Peyer's patch (tissue), 4 donors: ENCODE data around the gene NUP62. TPM values are rescaled to one million over a fixed set of nuclear protein-coding genes. Genes with fewer than 3 reads are reported as not detected.
"Not testable (repeated sequence)": the region's sequence is repeated elsewhere in the genome, so short reads cannot be mapped to it uniquely, and the experiment has no call there.

Experiments used
- DNase-seq, 3 donors: peaks; one replicate each; pipeline ENCODE4 v3.0.0-alpha.2; 2017 to 2019
- H3K27ac ChIP-seq, 4 donors: fragments of 200-600 bp; sonication (generic); one replicate each; pipeline ENCODE4 v1.5.1; 2016 to 2019
- H3K27me3 ChIP-seq, 2 donors: fragments of 200-600 bp; sonication (generic); one replicate each; pipeline ENCODE4 v1.5.1; 2019
- H3K36me3 ChIP-seq, 3 donors: fragments of 200-600 bp; sonication (generic); one replicate each; pipeline ENCODE4 v1.5.1; 2016 to 2019
- H3K4me1 ChIP-seq, 4 donors: fragments of 200-600 bp; sonication (generic); one replicate each; pipeline ENCODE4 v1.5.1; 2016 to 2019
- H3K4me3 ChIP-seq, 4 donors: fragments of 200-600 bp; sonication (generic); 1 replicate in 3 of 4; 2 replicates in 1 of 4; pipeline ENCODE4 v1.5.1; 2016 to 2019; ENCODE audit warnings: mild to moderate bottlenecking in 1 of 4
- H3K9me3 ChIP-seq, 4 donors: fragments of 200-600 bp; sonication (generic); one replicate each; pipeline ENCODE4 v1.5.1; 2016 to 2019; ENCODE audit warnings: mild to moderate bottlenecking in 1 of 4
- POLR2A ChIP-seq, 2 donors: fragments of 450-650 bp; IDR thresholded peaks; one replicate each; pipeline ENCODE4 v1.5.1; 2017; ENCODE audit warnings: antibody characterized with exemption in 2 of 2, mild to moderate bottlenecking in 2 of 2, moderate library complexity in 2 of 2
- total RNA-seq, 4 donors: library from RNA; depleted of rRNA; stranded (reverse); fragments of >200 nt; gene quantifications; one replicate each; pipeline ENCODE4 v1.1.0, GENCODE V29; 2016
- TF ChIP-seq, protein P1 (sequence below), 6 experiments: fragments of 450-650 bp in 4 of 6; fragments of 200-600 bp in 2 of 6; sonication (generic) in 1 of 6; IDR thresholded peaks; one replicate each; pipeline ENCODE4 v1.5.1; 2017 to 2019; ENCODE audit warnings: antibody characterized with exemption in 6 of 6, mild to moderate bottlenecking in 3 of 6, moderate library complexity in 1 of 6

NUP62 gene
- total RNA-seq, 4 donors from 2014 or later, result 40.0 to 54.5 (median 46.0) TPM

DNA sequence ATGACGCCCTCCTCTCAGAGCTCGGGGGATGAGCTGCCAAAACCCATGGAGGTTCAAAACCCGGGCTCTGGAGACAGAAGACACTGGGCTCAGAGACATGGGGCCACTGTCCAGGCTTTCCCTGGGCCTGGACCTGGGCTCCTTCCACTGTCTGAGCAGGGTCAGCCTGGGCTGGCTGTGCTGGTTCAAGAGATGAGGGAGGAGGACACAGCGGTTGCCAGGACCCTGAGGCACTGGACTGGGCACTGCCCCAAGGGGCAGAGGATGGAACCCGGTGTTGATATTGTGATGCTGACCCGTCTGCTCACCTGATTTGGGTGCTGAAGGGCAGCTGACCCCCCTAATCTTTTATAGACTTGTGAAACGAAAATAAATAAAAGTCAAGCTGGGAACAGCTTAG is 45.7 kb upstream of the NUP62 start:
- TF ChIP-seq, protein P1, sequence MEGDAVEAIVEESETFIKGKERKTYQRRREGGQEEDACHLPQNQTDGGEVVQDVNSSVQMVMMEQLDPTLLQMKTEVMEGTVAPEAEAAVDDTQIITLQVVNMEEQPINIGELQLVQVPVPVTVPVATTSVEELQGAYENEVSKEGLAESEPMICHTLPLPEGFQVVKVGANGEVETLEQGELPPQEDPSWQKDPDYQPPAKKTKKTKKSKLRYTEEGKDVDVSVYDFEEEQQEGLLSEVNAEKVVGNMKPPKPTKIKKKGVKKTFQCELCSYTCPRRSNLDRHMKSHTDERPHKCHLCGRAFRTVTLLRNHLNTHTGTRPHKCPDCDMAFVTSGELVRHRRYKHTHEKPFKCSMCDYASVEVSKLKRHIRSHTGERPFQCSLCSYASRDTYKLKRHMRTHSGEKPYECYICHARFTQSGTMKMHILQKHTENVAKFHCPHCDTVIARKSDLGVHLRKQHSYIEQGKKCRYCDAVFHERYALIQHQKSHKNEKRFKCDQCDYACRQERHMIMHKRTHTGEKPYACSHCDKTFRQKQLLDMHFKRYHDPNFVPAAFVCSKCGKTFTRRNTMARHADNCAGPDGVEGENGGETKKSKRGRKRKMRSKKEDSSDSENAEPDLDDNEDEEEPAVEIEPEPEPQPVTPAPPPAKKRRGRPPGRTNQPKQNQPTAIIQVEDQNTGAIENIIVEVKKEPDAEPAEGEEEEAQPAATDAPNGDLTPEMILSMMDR (IDR thresholded peaks at IDR 0.05), result no peak
- no peak for TF ChIP-seq POLR2A (IDR thresholded peaks at IDR 0.05)
- no peaks in the 10 kb centered on the region for H3K4me1 ChIP-seq
- H3K27ac ChIP-seq, result no peak overlapping the region
- H3K36me3 ChIP-seq, result peaks cover 0 to 44% (median 0%) of the 10 kb centered on the region in 3 donors
- H3K4me3 ChIP-seq, result no peak overlapping the region
- no peaks in the 10 kb centered on the region for H3K9me3 ChIP-seq
- no peaks in the 10 kb centered on the region for H3K27me3 ChIP-seq
- DNase-seq, result no peak

DNA sequence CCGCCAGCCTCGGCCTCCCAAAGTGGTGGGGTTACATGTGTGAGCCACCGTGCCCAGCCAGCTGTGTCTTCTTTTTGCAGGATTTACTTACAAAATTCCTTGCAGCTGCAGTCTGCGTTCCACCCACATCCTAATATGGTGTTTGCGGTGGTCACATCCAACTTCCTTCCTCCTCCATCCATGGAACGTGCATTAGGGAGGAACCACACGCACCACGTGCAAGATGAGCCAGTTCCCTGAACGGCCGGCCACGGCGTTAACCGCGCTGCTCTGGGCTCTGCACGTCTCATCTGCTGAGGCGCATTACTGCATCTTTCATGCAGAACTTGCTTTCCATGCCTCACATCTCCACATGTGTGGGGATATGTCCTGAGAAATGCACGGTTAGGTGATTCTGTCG is 44.7 kb upstream of the NUP62 start:
- Histone ChIP-seq H3K9me3 (no peaks in the 10 kb centered on the region), H3K27ac (no peak overlapping the region), H3K4me1 (no peaks in the 10 kb centered on the region), H3K27me3 (no peaks in the 10 kb centered on the region), H3K4me3 (no peak overlapping the region), H3K36me3 (peaks cover 0 to 35% (median 0%) of the 10 kb centered on the region in 3 donors)
- DNase-seq, result peak in 1 of 3 donors; percentile 54
- TF ChIP-seq POLR2A (IDR thresholded peaks at IDR 0.05), result no peak
- TF ChIP-seq, protein P1 (IDR thresholded peaks at IDR 0.05), result no peak

DNA sequence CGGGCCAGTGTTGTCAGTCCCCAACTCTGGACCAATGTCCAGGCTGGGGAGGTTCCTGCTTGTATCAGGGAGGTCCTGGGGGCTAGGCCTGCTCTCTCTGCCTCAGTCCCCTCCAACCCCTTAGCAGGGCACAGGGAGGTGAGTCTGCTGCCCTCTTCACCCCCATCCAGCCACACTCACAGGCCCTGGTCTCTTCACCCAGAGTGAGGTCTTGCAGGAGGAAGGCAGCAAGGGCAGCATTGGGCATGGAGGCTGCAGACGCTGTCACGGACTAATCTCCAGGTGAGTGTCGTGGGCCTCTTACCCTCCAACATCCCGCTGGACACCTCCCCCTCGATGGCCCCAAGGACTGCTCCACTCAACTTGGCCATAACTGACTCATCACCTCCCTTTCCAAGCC is 43.5 kb upstream of the NUP62 start:
- TF ChIP-seq POLR2A (IDR thresholded peaks at IDR 0.05), result no peak
- TF ChIP-seq, protein P1 (IDR thresholded peaks at IDR 0.05), result no peak
- H3K4me3 ChIP-seq, result no peak overlapping the region
- no peaks in the 10 kb centered on the region for H3K9me3 ChIP-seq
- no peaks in the 10 kb centered on the region for H3K27me3 ChIP-seq
- H3K4me1 ChIP-seq, result no peaks in the 10 kb centered on the region
- peaks cover 0 to 23% (median 0%) of the 10 kb centered on the region in 3 donors for H3K36me3 ChIP-seq
- no peak for DNase-seq
- no peak overlapping the region for H3K27ac ChIP-seq

DNA sequence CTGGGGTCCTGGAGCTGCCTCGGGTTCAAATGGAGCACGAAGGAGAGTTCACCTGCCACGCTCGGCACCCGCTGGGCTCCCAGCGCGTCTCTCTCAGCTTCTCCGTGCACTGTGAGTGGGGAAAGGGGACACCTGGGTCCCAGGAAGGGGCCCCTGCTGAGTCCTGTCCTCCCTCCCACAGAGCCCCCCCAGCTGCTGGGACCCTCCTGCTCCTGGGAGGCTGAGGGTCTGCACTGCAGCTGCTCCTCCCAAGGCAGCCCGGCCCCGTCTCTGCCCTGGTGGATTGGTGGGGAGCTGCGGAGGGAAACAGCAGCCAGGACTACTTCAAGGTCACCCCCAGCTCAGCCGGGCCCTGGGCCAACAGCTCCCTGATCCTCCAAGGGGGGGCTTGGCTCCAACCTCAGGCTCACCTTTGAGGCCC is 42.7 kb upstream of the NUP62 start:
- Histone ChIP-seq H3K9me3 (no peaks in the 10 kb centered on the region), H3K4me1 (no peaks in the 10 kb centered on the region), H3K4me3 (no peak overlapping the region), H3K27me3 (no peaks in the 10 kb centered on the region), H3K27ac (no peak overlapping the region), H3K36me3 (peaks cover 0 to 15% (median 0%) of the 10 kb centered on the region in 3 donors)
- no peak for TF ChIP-seq POLR2A (IDR thresholded peaks at IDR 0.05)
- TF ChIP-seq, protein P1 (IDR thresholded peaks at IDR 0.05), result no peak
- DNase-seq, result no peak

- not testable (repeated sequence) for DNase-seq, H3K4me3 ChIP-seq, H3K27me3 ChIP-seq, H3K9me3 ChIP-seq, H3K27ac ChIP-seq, H3K36me3 ChIP-seq, H3K4me1 ChIP-seq
These were observed 40.1 kb upstream of the NUP62 start for GRCh38 chr19:49969355-49969754.

DNA sequence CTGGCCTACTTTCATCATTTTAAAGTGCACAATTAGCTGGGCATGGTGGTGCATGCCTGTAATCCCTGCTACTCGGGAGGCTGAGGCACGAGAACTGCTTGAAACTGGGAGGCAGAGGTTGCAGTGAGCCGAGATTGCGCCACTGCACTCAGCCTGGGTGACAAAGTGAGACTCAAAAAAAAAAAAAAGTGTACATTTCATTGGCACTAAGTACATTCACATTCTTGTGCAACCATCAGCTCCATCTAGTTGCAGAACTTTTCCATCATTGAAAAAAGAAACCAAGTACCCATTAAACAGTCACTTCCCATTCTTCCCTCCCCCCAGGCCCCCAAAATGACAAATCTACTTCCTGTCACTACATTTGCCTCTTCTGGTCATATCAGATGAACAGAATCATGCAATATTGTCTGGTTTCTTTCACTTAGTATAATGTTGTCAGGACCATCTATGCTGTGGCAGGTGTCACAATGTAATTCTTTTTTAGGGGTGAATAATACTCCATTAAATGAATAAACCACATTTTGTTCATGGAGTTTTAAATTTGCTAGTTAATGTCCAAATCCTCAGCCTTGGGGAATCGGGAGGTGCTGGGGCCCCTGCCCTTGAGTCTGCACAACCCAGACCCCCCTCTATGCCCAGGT is 39.1 kb upstream of the NUP62 start:
- TF ChIP-seq POLR2A (IDR thresholded peaks at IDR 0.05), result no peak
- TF ChIP-seq, protein P1 (IDR thresholded peaks at IDR 0.05), result no peak
- no peak overlapping the region for H3K27ac ChIP-seq
- H3K4me3 ChIP-seq, result no peak overlapping the region
- no peaks in the 10 kb centered on the region for H3K4me1 ChIP-seq
- no peak for DNase-seq
- no peaks in the 10 kb centered on the region for H3K9me3 ChIP-seq
- H3K27me3 ChIP-seq, result no peaks in the 10 kb centered on the region
- H3K36me3 ChIP-seq, result no peaks in the 10 kb centered on the region

- H3K27me3 ChIP-seq, H3K4me3 ChIP-seq, DNase-seq: not testable (repeated sequence)
These were observed 31.7 kb upstream of the NUP62 start, which contains the start of gene SIGLEC11 for GRCh38 chr19:49960980-49961379. SIGLEC11 (minus strand) TSS chr19:49961172; CDS start chr19:49961081, 91 bp downstream.

DNA sequence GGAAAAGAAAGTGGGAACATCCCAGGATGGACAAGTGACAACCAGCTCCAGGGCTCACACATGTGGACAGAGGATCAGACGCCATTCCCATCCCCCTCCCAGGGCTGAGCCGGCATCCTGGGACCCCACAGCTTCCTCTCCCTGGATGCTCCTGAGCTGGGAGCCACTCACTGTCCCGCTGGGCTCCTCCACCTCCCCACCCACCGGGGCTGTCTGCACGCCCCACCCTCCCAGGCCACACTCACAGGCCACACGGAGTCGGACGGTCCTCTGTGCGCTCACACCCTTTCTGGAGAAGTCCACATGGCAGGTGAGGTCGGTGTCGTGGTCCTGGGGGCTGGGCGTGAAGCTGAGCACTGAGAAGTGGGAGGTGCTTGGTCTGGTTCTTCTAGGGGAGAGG is 30.6 kb upstream of the NUP62 start:
- H3K4me1 ChIP-seq, H3K36me3 ChIP-seq, H3K9me3 ChIP-seq, H3K27ac ChIP-seq, DNase-seq, H3K4me3 ChIP-seq, H3K27me3 ChIP-seq: not testable (repeated sequence)

More at GRCh38 chr19:49960980-49961379, 31.7 kb upstream of the NUP62 start, which contains the start of gene SIGLEC11:
- H3K36me3 ChIP-seq, H3K9me3 ChIP-seq, H3K27ac ChIP-seq, H3K4me1 ChIP-seq: not testable (repeated sequence)

DNA sequence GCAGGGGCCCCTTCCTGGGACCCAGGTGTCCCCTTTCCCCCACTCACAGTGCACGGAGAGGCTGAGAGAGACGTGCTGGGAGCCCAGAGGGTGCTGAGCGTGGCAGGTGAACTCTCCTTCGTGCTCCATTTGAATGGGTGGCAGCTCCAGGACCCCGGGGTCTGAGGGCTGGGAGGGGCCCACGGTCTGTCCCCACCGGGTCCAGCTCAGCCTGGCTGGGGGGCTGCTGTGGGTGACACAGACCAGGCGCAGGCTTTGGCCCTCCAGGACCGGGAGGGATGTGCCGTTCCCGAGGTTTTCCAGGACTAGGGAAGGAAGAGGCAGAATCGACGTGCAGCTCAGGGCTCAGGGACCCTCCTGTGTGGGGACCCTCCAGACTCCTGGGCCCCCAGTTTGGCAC is 29.3 kb upstream of the NUP62 start:
- H3K27ac ChIP-seq, H3K4me1 ChIP-seq, H3K4me3 ChIP-seq, H3K36me3 ChIP-seq, H3K27me3 ChIP-seq, H3K9me3 ChIP-seq, DNase-seq: not testable (repeated sequence)

GRCh38 chr19:49958144-49958543 is 28.8 kb upstream of the NUP62 start:
- not testable (repeated sequence) for H3K4me1 ChIP-seq, H3K27me3 ChIP-seq, DNase-seq, H3K27ac ChIP-seq, H3K36me3 ChIP-seq, H3K4me3 ChIP-seq, H3K9me3 ChIP-seq
